Nephron (organoid): ENCODE results near the gene PLPP7.
A peak's percentile ranks its signal among the peaks of the same experiment; 100 is the strongest.

Experiments used
- H3K27ac Mint-ChIP-seq, 3 experiments: 2 replicates each; pipeline ENCODE4 v1.8.0; 2020; ENCODE audit warnings: mixed read lengths in 3 of 3, mild to moderate bottlenecking in 2 of 3, moderate library complexity in 1 of 3
- H3K27me3 Mint-ChIP-seq: 2 replicates; pipeline ENCODE4 v1.8.0; 2021; ENCODE audit warnings: low read depth, mild to moderate bottlenecking, moderate library complexity, mixed read lengths
- H3K36me3 Mint-ChIP-seq: 2 replicates; pipeline ENCODE4 v1.8.0; 2020; ENCODE audit warnings: low read depth, mixed read lengths
- H3K4me1 Mint-ChIP-seq: 2 replicates; pipeline ENCODE4 v1.8.0; 2020; ENCODE audit warnings: mixed read lengths
- H3K4me3 Mint-ChIP-seq, 3 experiments: 2 replicates each; pipeline ENCODE4 v1.8.0; 2020; ENCODE audit warnings: mild to moderate bottlenecking in 3 of 3, mixed read lengths in 3 of 3, moderate library complexity in 2 of 3
- H3K9me3 Mint-ChIP-seq: 2 replicates; pipeline ENCODE4 v1.8.0; 2020; ENCODE audit warnings: mixed read lengths
- TF ChIP-seq, protein P1 (sequence below), 3 experiments: fragments of 200-600 bp; sonication (generic); IDR thresholded peaks; one replicate each; pipeline ENCODE4 v1.5.0; 2021; ENCODE audit warnings: antibody characterized with exemption in 3 of 3; ENCODE audit not compliant: unreplicated experiment in 3 of 3

Gene PLPP7

DNA sequence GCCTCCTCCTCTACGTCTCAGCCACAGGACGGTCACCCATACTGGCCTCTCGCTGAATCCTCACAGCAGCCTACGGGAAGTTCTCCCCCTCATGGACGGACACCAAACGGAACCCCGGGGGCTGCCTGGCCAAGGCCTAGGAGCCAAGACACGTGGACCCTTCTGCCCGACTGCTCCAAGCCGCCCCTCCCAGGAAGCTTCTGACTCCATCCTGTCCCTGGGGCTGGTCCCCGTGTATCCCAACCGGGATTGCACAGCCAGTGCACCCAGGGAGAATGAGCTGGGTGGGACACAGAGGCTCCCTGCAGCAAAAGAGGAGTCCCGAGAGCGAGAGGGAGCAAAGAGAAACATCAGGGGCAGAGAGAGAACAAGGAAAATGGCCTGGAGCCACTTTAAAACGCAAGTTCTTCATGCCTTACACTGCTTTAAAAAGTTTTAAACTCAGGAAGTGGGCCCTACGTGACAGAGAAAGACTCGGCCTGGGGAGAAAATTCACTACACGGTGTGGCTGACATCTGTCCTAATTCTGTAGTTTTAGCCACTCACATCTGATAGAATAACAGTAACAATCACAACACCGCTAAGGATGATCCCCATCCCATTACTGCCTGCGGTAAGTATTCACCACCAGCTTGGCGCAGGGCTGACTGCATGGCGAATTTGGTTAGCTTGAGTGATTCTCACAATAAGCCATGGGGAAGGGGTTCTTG is 16.2 kb upstream of the PLPP7 start:
- Mint-ChIP-seq H3K27me3 (peaks cover 34% of the 10 kb centered on the region), H3K27ac (peak overlapping the region in 1 of 3 experiments; percentile 33), H3K4me3 (peak overlapping the region; percentile 56 to 87 (median 84)), H3K9me3 (no peaks in the 10 kb centered on the region), H3K4me1 (peaks cover 20% of the 10 kb centered on the region), H3K36me3 (no peaks in the 10 kb centered on the region)
- TF ChIP-seq, protein P1, sequence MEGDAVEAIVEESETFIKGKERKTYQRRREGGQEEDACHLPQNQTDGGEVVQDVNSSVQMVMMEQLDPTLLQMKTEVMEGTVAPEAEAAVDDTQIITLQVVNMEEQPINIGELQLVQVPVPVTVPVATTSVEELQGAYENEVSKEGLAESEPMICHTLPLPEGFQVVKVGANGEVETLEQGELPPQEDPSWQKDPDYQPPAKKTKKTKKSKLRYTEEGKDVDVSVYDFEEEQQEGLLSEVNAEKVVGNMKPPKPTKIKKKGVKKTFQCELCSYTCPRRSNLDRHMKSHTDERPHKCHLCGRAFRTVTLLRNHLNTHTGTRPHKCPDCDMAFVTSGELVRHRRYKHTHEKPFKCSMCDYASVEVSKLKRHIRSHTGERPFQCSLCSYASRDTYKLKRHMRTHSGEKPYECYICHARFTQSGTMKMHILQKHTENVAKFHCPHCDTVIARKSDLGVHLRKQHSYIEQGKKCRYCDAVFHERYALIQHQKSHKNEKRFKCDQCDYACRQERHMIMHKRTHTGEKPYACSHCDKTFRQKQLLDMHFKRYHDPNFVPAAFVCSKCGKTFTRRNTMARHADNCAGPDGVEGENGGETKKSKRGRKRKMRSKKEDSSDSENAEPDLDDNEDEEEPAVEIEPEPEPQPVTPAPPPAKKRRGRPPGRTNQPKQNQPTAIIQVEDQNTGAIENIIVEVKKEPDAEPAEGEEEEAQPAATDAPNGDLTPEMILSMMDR (IDR thresholded peaks at IDR 0.05; ENCODE audit: unreplicated experiment in 3 of 3), result no peak

DNA sequence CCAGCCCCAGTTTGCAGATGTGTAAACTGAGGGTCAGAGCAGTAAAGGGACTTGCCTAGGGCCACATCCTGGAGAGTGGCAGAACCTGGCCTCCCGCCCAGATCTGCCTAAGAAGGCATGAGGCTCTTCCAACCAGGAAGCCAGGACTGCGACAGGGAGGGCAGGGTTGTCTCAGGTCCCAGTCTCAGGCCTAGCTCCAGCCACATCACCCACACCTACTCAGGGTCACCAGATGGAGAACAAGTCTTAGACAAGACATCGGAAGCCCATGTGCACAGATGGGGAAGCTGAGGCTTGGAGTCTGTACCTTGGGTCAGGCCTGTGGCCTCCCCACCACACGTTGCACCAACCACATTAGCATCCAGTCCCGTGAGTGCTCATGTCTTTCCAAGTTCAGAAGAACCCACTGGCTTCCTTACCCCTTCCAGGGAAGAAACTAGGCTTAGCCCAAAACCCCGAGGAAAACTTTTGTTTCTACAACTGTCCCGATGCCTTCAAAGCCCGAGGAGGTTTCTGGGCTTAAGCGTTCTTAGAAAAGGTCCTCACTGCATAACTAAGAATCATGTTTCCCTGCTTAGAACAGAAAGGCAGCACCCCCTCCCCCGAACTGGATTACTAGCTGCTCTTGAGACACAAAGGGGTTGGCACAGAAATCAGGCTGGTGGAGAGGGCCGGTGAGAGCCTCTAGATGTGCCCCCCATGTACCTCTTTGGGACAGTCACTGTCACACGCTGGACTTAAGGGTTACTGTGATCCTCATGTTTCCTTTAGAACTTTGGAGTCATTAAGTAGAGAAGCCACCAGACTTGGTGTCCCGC is 15.5 kb upstream of the PLPP7 start:
- no peaks in the 10 kb centered on the region for H3K9me3 Mint-ChIP-seq
- TF ChIP-seq, protein P1 (IDR thresholded peaks at IDR 0.05; ENCODE audit: unreplicated experiment in 3 of 3), result no peak
- peak overlapping the region; percentile 72 to 87 (median 84) for H3K4me3 Mint-ChIP-seq
- peaks cover 35% of the 10 kb centered on the region for H3K27me3 Mint-ChIP-seq
- peak overlapping the region in 1 of 3 experiments; percentile 33 for H3K27ac Mint-ChIP-seq
- H3K4me1 Mint-ChIP-seq, result peaks cover 18% of the 10 kb centered on the region
- no peaks in the 10 kb centered on the region for H3K36me3 Mint-ChIP-seq

DNA sequence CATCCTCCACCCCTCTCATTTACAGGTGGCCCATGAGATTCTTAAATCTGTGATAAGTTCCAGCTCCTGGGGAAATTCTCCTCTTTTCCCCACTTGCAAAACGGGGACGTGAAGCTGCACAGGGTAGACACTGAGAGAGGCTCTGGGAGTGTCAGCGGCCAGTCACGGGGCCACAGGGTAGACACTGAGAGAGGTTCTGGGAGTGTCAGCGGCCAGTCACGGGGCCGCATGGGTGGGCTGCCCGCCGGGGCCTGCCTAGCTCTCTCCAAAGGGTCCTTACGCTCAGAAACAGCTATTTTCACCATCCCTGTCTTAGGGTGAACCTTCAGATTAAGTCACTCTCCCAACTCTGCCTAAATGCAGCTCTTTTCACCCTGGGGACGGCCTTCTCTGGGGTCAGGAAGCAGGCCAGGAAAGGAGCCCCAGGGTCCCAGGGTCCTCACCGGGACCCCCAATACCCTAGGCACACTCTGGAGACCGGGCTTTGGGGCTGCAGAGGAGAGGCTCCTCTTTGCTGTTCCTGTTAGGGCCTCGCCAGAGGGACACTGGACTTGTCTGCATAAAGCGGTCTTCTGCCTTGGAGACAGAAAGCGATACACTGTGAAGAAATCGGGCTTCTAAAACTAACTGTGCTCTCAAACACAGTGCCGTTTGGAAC is 14.7 kb upstream of the PLPP7 start:
- Mint-ChIP-seq H3K9me3 (no peaks in the 10 kb centered on the region), H3K4me3 (peak overlapping the region; percentile 72 to 87 (median 84)), H3K36me3 (no peaks in the 10 kb centered on the region), H3K27me3 (peaks cover 42% of the 10 kb centered on the region), H3K27ac (peak overlapping the region in 1 of 3 experiments; percentile 33), H3K4me1 (peaks cover 13% of the 10 kb centered on the region)
- TF ChIP-seq, protein P1 (IDR thresholded peaks at IDR 0.05; ENCODE audit: unreplicated experiment in 3 of 3), result no peak

DNA sequence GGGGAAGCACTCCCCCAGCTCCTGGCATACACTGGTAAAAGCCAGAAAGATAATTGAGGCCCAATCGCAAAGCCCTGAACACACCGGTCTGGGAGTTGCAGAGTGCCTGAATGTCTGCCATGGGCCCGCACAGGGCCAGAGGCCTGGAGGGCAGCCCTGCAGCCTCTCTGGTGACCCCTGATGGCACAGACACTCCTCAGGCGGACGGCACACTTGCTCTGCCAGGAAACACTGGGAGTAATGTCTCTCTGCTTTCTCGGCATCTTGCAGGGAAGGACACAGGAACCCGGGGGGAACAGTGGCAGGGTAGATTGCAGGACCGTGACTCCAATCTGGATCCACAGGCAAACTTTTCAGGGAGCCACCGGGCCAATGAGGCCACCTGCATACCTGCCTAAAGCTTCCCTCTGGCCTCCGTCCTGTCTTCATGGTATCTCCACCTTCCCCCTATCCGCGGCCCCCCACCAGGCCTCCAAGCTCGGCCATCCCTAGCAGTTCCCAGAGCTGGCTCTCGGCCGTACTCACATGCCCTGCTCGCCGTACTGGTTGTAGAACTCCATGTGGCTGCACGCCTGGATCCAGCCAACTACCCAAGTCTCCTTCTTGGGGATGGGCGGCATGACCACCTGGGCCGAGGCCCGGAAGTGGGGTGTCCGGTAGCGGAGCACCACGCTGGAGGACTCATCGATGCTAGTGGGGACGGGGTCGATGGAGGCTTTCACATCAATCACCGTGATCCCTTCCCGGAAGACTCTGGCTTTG is 14.0 kb upstream of the PLPP7 start:
- Mint-ChIP-seq H3K4me1 (peaks cover 8% of the 10 kb centered on the region), H3K27me3 (peaks cover 47% of the 10 kb centered on the region), H3K27ac (no peak overlapping the region), H3K36me3 (no peaks in the 10 kb centered on the region), H3K9me3 (no peaks in the 10 kb centered on the region), H3K4me3 (peak overlapping the region; percentile 72 to 87 (median 84))
- TF ChIP-seq, protein P1 (IDR thresholded peaks at IDR 0.05; ENCODE audit: unreplicated experiment in 3 of 3), result no peak

DNA sequence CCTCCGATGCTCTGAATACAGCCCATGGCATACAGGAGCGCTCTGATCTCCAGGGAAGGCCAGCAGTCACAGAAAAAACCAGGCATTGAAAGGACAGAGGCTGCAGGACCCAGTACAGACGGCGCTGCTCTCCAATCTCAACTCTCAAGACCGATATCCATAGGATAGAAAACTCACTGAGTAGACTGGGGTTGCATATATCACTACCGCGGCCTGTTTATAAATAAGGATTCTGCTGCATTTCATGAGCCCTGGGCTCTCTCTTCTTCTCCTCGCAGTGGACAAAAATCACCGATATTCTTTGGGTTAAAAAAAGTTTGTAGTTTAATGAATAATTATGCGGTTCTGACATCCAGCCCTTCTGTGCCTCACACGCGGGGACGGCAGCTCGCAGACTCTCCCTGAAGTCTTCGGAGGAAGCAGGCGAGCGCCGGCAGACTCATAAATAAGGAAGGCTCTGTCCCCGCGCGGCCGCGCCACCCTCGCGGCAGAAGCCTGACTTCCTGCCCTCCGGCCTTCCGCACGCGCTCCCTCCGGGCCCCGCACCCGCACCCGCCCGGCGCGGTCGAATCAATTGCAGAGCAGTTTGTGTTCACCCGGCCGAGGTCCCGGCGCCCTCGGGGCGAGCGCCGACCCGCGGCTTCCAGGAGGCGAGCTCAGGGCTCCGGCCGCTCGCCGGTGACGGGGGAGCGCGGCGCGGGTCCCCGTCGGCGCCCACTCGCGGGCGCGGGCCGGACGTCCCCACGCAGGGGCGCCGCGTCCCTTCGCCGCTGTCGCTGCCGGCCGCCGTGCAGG is 13.2 kb upstream of the PLPP7 start, which contains the start of gene FAM78A:
TSS of gene FAM78A (minus strand) at position 417 of the 795 bp plus-strand sequence. CDS start at position 86, 331 bp downstream.
- H3K36me3 Mint-ChIP-seq, result no peaks in the 10 kb centered on the region
- TF ChIP-seq, protein P1 (IDR thresholded peaks at IDR 0.05; ENCODE audit: unreplicated experiment in 3 of 3), result no peak
- peak within 1 kb of the TSS; percentile 72 to 87 (median 84) for H3K4me3 Mint-ChIP-seq
- no peaks in the 10 kb centered on the region for H3K9me3 Mint-ChIP-seq
- no peak within 1 kb of the TSS for H3K27ac Mint-ChIP-seq
- H3K4me1 Mint-ChIP-seq, result peaks cover 8% of the 10 kb centered on the region
- peaks cover 55% of the 10 kb centered on the region for H3K27me3 Mint-ChIP-seq
